K562 (cell line): ENCODE data around the gene CFAP20DC. TPM values are rescaled to one million over a fixed set of nuclear protein-coding genes. Genes with fewer than 3 reads are reported as not detected.

Experiments used
- ATAC-seq: fragments of 200-7000 bp; cut with Tn5 transposase; 3 replicates; pipeline ENCODE4 v1.9.1; 2020; ENCODE audit warnings: moderate library complexity
- BruUV-seq: library from RNA; stranded (reverse); fragments of 400-500 nt; replicated peaks from 2 replicates; lab custom pipeline; 2021; lab: Mats Ljungman, UMichigan
- CTCF ChIA-PET: fragments of 300-600 bp; formaldehyde crosslinking; extraction: SDS; loops from one replicate; lab custom pipeline; 2021; ENCODE audit warnings: low intra/inter-chr PET ratio; lab: Yijun Ruan, JAX
- POLR2A ChIA-PET: fragments of 300-600, 350-650 bp; sonication (Branson Sonifier 250); formaldehyde crosslinking; extraction: SDS; loops from one replicate; lab custom pipeline; 2021; ENCODE audit warnings: antibody characterized with exemption, inconsistent platforms; lab: Yijun Ruan, JAX
- DNase-seq, 4 experiments: peaks; one replicate each; pipeline versions ENCODE4 v3.0.0 to v3.0.0-alpha.2; 2011 to 2018; ENCODE audit warnings: low spot score in 3 of 4, mixed read lengths in 3 of 4; ENCODE audit errors: extremely low read depth in 1 of 4
- FAIRE-seq: peaks from 2 replicates; lab custom pipeline; 2011; peaks lifted over from hg19 to GRCh38; lab: Jason Lieb, UNC
- H2AFZ ChIP-seq: 2 replicates; pipeline ENCODE4 v1.6.0; 2011; ENCODE audit warnings: low read depth, low read length, control low read depth, inconsistent platforms
- H3K27ac ChIP-seq: fragments of 200-600 bp; 3 replicates; pipeline ENCODE4 v1.8.0; 2011; ENCODE audit warnings: low read depth, mild to moderate bottlenecking, control low read depth, inconsistent platforms, low read length, moderate library complexity, mixed read lengths; ENCODE audit errors: extremely low read depth
- H3K27me3 ChIP-seq, 2 experiments: fragments of 300-600 bp in 1 of 2; 2 replicates in 1 of 2; 3 replicates in 1 of 2; pipeline versions ENCODE4 v1.6.0 to v1.8.0; 2011; ENCODE audit warnings: inconsistent platforms in 2 of 2, low read length in 2 of 2, mild to moderate bottlenecking in 1 of 2, mixed read lengths in 1 of 2, moderate library complexity in 1 of 2; ENCODE audit not compliant: control insufficient read depth in 2 of 2, insufficient read depth in 2 of 2
- H3K36me3 ChIP-seq: fragments of 300-600 bp; 3 replicates; pipeline ENCODE4 v1.8.0; 2011; ENCODE audit warnings: mild to moderate bottlenecking, low read length, inconsistent platforms; ENCODE audit not compliant: control insufficient read depth, insufficient read depth
- H3K4me1 ChIP-seq, 2 experiments: fragments of 200-600 bp in 1 of 2; replicated peaks in 1 of 2; 2 replicates in 1 of 2; 3 replicates in 1 of 2; pipeline versions ENCODE4 v1.5.1 to v1.8.0; 2011; ENCODE audit warnings: inconsistent platforms in 2 of 2, low read length in 2 of 2, mild to moderate bottlenecking in 1 of 2, mixed read lengths in 1 of 2, moderate library complexity in 1 of 2; ENCODE audit not compliant: control insufficient read depth in 2 of 2, insufficient read depth in 2 of 2
- H3K4me2 ChIP-seq: 2 replicates; pipeline ENCODE4 v1.6.1; 2011; ENCODE audit warnings: low read length, control low read depth, inconsistent platforms, mixed read lengths; ENCODE audit not compliant: insufficient read depth
- H3K4me3 ChIP-seq: fragments of 200-600 bp; sonication (generic), shearing (Covaris generic); 2 replicates; pipeline ENCODE4 v1.5.1; 2016; ENCODE audit warnings: control low read depth, inconsistent platforms
- H3K79me2 ChIP-seq: fragments of 200-600 bp; 3 replicates; pipeline ENCODE4 v1.8.0; 2011; ENCODE audit warnings: low read length, inconsistent platforms; ENCODE audit not compliant: control insufficient read depth, insufficient read depth
- H3K9ac ChIP-seq, 2 experiments: 2 replicates each; pipeline versions ENCODE4 v1.6.0 to v1.6.1; 2011; ENCODE audit warnings: low read depth in 2 of 2, low read length in 2 of 2, control low read depth in 1 of 2, inconsistent platforms in 1 of 2, mild to moderate bottlenecking in 1 of 2, mixed read lengths in 1 of 2; ENCODE audit not compliant: insufficient read depth in 1 of 2
- H3K9me1 ChIP-seq: one replicate; pipeline ENCODE4 v1.6.0; 2011; ENCODE audit warnings: inconsistent platforms, mild to moderate bottlenecking, low read length, moderate library complexity; ENCODE audit not compliant: control insufficient read depth, insufficient read depth
- H3K9me3 ChIP-seq: replicated peaks from 2 replicates; pipeline ENCODE4 v1.5.1; 2011; ENCODE audit warnings: low read depth, low read length, inconsistent platforms; ENCODE audit not compliant: control insufficient read depth, insufficient read depth
- H4K20me1 ChIP-seq: replicated peaks from 2 replicates; pipeline ENCODE4 v1.6.1; 2011; ENCODE audit warnings: low read length, inconsistent platforms, mixed read lengths; ENCODE audit not compliant: control insufficient read depth, insufficient read depth
- WGBS: fragments of 100-300 bp; shearing (Covaris generic); methylation state at CpG from one replicate; pipeline ENCODE4 v1.1.6; 2016; ENCODE audit warnings: low coverage, mixed read lengths; ENCODE audit not compliant: insufficient coverage; ENCODE audit errors: missing lambda C conversion rate; 5-methylcytosine and 5-hydroxymethylcytosine counted together
- in situ Hi-C: fragments of 300-500 bp; cut with MboI; formaldehyde crosslinking; loops from 4 replicates; pipeline ENCODE4 v1.15.0; 2018; ENCODE audit warnings: inconsistent platforms, mixed read lengths
- intact Hi-C: fragments of 100-400 bp; cut with micrococcal nuclease; formaldehyde crosslinking; loops from 2 replicates; pipeline ENCODE4 v1.14.2; 2022
- polyA plus RNA-seq, 8 experiments: library from polyadenylated mRNA; depleted of rRNA in 4 of 8; stranded (reverse) in 5 of 8; unstranded in 3 of 8; fragments of >200 nt; fragmentation: Nextera tagmentation in 2 of 8; fragmentation: Illumina TruSeq in 1 of 8; extraction: Ambion mirVana in 2 of 8; extraction: Trizol in 1 of 8; gene quantifications; 2 replicates each; pipeline versions ENCODE4 v1.2.1 to v1.2.3, GENCODE V29; 2011 to 2014; ENCODE audit warnings: inconsistent platforms in 1 of 8, missing spikeins in 1 of 8
- total RNA-seq, 7 experiments: library from RNA; depleted of rRNA in 6 of 7; stranded (reverse); fragments of >200 nt in 6 of 7; fragmentation: Illumina TruSeq in 2 of 7; extraction: Trizol in 2 of 7; gene quantifications; 2 replicates each; pipeline versions ENCODE4 v1.2.1 to v1.2.3, GENCODE V29; 2011 to 2021; ENCODE audit warnings: low replicate concordance in 1 of 7
- TF ChIP-seq, protein P1 (sequence below), 2 experiments: fragments of 450-650 bp; IDR thresholded peaks; 2 replicates each; pipeline ENCODE4 v1.6.1; 2016; ENCODE audit warnings: mild to moderate bottlenecking in 2 of 2, borderline replicate concordance in 1 of 2, low read depth in 1 of 2, moderate library complexity in 1 of 2

Gene CFAP20DC
- total and polyA plus RNA-seq, 9 of the 15 experiments (the other 6 are each of a cell fraction or from before 2014, with no cell fraction given): 1.6 to 5.9 (median 4.6) TPM

DNA sequence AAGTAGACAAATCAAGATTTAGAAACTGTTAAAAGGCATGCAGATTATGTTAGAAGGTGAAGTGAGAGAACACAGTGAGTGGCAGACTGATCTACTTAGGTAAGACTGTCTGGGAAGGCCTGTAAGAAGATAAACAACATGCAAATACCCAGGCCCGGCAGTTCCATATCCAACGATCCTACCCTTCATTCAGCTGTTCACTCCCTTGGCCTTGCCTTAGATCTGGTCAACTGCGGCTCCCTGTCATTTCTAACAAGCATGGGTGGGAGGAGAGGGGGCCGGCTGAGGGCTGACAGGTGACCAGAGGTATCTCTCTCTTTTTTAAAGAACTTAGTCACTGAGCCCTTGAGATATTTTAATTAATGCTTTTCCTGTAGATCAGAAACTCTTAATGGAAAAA is 298.6 kb downstream of the CFAP20DC start:
- H3K4me2 ChIP-seq: no peak overlapping the region
- CTCF ChIA-PET: no interaction called here
- no peaks in the 10 kb centered on the region for H3K27me3 ChIP-seq
- no peak overlapping the region for H3K9ac ChIP-seq
- TF ChIP-seq, protein P1, sequence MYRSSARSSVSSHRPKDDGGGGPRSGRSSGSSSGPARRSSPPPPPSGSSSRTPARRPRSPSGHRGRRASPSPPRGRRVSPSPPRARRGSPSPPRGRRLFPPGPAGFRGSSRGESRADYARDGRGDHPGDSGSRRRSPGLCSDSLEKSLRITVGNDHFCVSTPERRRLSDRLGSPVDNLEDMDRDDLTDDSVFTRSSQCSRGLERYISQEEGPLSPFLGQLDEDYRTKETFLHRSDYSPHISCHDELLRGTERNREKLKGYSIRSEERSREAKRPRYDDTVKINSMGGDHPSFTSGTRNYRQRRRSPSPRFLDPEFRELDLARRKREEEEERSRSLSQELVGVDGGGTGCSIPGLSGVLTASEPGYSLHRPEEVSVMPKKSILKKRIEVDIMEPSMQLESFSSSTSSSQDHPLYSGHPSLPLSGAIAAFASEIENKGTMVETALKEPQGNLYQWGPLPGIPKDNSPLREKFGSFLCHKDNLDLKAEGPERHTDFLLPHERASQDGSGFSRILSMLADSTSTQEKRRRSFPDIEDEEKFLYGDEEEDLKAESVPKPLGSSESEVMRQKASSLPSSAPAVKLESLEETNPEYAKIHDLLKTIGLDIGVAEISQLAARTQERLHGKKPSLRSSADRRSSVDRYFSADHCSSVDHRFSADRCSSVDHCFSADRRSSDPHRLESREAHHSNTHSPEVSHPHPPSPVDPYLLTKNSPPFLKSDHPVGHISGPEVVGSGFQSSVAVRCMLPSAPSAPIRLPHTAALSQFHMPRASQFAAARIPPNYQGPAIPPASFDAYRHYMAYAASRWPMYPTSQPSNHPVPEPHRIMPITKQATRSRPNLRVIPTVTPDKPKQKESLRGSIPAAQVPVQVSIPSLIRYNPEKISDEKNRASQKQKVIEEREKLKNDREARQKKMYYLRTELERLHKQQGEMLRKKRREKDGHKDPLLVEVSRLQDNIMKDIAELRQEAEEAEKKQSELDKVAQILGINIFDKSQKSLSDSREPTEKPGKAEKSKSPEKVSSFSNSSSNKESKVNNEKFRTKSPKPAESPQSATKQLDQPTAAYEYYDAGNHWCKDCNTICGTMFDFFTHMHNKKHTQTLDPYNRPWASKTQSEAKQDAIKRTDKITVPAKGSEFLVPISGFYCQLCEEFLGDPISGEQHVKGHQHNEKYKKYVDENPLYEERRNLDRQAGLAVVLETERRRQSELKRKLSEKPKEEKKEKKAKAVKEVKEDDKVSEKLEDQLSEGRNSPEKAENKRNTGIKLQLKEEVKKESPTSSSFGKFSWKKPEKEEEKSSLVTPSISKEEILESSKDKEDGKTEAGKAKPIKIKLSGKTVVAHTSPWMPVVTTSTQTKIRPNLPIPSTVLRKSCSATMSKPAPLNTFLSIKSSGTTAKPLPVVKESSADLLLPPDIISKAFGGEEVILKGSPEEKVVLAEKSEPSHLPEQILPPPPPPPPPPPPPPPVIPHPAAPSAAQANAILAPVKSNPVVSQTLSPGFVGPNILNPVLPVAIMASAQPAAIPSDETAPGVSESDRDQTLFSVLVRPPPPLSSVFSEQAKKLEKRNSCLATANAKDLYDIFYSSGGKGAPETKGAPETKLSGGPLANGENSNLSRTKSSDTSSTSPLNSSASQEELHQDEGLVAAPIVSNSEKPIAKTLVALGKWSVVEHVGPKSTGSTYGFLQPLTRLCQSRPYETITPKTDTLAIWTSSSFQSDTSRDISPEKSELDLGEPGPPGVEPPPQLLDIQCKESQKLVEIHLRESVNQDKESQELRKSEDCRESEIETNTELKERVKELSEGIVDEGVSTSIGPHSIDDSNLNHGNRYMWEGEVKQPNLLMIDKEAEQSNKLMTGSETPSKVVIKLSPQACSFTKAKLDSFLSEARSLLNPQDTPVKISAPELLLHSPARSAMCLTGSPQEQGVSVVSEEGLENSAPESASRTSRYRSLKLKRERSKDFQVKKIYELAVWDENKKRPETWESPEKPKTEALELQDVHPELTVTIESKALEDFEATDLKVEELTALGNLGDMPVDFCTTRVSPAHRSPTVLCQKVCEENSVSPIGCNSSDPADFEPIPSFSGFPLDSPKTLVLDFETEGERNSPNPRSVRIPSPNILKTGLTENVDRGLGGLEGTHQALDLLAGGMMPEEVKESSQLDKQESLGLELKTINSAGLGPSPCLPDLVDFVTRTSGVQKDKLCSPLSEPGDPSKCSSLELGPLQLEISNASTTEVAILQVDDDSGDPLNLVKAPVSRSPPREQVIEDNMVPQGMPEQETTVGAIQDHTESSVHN (IDR thresholded peaks at IDR 0.05; ENCODE audit: borderline replicate concordance in 1 of 2, low read depth in 1 of 2): no peak
- TF ChIP-seq, all 486 proteins: peak for 0
- Histone ChIP-seq H3K9me1 (no peaks in the 10 kb centered on the region), H4K20me1 (no peaks in the 10 kb centered on the region), H3K36me3 (no peaks in the 10 kb centered on the region), H2AFZ (no peak overlapping the region), H3K4me3 (no peak overlapping the region), H3K79me2 (no peaks in the 10 kb centered on the region), H3K9me3 (no peaks in the 10 kb centered on the region), H3K4me1 (no peaks in the 10 kb centered on the region), H3K27ac (no peak overlapping the region)
- no peak for ATAC-seq
- FAIRE-seq: no peak
- 66% methylated on average over 4 of the region's 4 CpGs for WGBS
- POLR2A ChIA-PET: no interaction called here
- no peak for DNase-seq
- intact Hi-C loops (no loop called here), in situ Hi-C loops (no loop called here)
- BruUV-seq: no TSS peak
